NCI-H2171 treated with DMSO at 0.1 percent for 48 hours (cell line): Measurements from ENCODE around the gene PRKAG1.

Experiments
- DNase-seq: peaks from one replicate; lab custom pipeline; 2025; lab: John Stamatoyannopoulos, UW

The PRKAG1 gene

DNA sequence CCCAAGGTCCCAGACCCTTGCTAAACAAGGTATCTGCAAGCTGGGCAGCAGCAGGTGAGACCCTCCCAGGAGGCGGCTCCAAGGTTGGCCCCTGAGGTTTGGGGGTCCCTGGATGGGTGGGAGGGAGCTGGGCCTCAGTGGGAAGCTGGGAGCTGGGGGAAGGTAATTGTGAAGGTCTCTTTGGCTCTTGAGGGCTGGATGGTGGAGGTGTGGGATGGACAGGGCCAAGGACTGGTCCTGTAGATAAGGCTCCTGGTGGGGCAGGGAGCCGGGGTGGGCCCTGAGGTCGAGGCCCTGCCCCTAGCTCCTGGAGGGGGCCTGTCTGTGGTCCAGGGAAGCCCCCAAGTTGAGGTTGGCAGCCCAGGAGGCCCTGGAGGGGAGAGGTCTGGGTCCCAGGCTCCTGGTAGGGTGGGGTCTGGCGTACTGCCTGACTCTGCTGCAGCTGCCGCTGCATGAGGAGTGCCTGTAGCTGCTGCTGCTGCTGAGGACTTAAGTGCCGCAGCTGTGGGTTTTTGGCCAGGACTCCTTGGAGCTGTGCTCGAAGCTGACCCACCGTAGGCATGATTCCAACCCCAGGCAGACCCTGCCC, 13.1 kb upstream of the PRKAG1 start:
- DNase-seq = no peak

DNA sequence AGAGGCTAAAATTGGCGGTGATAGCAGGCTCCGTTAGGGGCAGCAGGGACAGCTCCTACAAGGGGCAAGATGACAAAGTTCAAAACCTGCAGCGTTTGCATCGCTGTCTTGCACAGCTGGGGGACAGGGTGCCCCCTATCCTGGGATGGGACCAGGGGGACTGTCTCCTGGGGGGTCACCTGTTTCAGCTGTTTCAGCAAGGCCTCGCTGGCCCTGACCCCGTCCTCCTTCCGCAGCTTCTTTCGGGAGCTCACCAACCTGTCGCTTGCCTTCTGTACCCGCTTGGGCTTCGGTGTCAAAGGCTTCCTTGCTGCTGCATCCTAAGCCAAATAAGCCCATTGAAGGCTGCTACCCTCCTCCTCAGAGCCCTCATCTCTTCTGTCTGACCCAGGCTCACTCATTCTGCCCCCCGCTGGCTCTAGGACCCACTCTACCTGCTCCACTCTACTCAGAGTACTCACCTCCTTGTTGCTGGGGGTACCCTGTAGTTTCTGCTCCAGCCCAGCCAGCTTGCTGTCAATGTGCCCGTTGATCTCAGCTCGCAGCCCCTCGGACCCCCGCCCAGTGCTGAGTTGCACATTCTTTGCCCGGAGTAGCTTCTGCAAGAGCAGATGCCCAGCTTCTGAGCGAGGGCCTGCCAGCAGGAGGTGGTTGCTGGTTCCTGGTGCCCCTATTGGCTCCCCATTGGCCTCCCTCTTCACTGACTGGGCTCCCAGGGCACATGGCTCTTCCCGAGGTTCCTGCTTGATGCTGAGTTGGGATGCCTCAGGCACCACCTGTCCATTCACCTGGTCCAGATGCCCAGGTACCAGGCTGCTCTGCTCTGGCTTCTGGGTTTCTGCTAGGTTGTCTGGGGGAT, 12.4 kb upstream of the PRKAG1 start:
- DNase-seq = no peak

DNA sequence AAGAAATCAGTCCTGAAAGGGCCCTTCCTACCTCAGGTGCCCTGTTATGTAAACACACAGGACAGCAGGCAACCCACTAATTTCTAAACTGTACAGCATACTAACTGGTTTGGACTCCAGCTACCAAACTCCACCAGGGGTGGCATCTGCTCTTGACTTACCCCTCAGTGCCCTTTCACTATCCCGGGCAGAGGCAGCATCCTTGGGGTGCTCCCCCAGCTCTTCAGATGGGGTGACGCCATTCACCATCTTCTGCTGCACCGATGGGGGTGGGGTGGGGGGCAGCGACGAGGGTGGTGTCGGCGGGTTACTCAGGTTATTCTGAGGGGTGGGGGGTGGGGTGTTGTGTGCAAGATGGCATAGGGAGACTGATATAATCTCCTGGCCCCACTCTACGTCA, 11.5 kb upstream of the PRKAG1 start:
- no peak for DNase-seq

DNA sequence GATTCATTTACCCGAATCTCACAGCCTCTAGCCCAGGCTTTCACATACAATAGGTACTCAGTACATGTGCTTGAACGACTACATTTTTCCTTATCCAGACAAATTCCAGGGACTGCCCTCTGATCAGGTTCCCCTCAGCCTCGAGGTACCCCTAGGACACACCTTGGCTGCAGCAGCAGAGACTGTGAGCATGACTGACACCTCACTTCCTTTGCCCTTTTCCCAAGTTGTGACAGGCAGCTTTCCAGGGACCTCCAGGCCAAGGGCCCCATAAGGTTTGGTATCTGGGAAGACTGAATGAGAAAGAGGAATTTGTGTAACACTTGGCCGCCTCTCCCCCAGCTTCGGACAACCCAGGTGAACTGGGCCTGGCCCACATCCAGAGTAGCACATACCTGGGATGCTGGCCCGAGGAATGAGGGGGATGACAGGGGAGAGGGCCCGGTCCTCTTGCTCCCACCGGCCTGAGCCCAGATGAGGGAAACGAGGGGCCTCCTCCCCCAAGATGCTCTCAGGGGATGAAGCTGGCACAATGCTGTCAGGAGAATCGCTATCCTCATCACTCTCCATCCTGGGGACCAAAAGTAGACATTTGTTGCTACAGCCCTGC, 10.2 kb upstream of the PRKAG1 start:
- DNase-seq = no peak

DNA sequence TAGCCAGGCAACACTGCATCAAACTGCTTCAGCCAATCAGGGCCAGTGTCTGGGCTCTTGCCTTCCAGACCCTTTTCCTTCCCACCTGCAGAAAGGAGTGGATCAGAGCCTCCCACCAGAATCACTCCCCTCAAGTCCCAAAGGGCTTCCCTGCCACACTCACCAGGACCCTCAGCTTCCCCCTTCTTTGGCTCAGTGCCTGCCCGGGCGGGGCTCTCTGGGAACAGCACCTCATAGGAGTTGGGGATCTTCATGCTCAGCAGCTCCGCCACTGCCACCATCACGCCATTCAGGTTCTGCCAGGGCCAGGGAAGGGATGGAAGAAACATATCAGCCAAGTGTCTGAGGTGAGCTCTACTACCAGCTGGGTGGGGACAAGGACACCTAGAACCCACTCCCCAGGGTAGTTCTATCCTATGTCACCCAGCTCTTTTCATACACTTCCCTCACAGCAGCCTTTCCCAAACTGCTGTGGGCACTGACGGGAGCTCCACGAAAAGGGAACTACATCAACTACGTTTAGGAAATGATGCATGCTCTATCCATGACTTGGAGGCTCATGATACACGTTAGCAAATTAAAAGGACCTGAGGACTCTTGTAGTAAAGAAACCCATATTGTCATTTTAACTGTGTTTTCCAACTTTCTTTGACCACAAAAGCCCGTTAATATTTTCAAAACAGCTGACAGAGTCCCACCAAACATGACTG, 9.4 kb upstream of the PRKAG1 start:
- no peak for DNase-seq

DNA sequence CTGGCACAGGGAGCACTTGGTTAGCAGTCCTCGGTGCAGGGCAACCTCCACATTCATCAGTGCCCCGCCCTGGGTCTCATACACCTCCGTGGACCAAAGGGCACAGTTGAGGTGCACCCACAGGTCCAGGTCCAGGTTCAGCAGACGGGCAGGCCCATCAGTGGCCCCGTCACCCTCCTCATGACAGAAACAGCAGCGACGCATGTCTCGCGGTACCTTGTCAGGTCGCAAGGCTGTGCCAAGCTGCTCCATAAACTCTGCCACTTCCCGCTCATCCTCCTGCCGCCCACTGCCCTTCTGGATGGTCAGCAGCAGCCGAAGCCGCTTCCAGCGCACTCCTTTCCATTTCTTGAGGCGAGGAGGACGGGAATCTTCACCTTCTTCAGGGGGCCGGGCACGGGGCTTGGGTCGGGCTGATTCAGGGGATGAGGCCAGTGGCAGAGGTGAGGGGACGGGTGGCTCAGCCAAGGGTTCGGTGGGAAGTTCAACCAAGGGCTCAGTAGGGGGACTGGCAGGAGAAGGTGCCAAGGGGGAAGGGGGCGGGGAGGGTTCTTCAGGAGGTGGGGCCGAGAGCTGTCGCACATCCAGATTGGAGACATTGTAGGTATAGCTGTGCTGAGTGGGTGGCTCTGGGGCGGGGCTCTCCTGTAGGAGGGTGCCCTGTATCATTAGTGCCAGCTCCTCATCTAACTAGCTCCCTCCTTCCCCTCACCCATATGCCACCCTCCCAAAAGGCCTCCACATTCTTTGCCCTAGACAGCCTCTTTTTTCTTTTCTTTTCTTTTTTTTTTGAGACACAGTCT, 8.3 kb upstream of the PRKAG1 start:
- no peak for DNase-seq

DNA sequence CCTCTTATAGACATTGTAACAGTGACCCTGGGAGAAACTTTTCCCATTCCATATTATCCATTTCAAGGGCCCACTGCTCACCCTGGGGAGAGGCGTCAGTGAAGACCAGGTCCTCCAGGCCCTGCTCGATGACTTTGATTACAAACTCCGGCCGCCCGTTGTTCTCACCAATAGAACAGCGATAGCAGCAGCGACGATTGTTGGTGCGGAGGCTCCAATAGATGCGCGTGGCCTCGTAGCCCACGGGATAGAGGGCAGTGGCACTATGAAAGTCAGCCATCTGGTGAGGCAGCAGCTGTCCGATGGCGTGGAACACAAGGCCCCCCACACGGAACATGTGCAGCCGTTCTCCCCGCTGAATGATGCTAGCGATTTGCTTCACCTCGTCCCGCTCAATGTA, 7.5 kb upstream of the PRKAG1 start:
- no peak for DNase-seq

DNA sequence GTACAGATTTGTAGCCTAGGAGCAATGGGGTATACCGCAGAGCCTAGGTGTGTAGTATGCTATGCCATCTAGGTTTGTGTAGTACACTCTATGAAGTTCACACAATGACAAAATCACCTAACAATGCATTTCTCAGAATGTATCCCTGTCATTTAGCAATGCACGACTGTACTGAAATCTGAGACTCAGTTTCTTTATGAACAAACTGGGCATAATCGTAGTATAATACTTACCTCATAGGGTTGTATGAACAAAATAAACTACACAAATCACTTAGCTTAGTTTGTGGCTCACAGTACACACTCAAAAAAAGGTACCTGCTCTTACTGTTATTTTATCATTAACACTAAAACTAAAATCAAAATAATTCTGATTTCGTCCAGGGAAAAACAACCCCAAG, 6.9 kb upstream of the PRKAG1 start:
- no peak for DNase-seq

DNA sequence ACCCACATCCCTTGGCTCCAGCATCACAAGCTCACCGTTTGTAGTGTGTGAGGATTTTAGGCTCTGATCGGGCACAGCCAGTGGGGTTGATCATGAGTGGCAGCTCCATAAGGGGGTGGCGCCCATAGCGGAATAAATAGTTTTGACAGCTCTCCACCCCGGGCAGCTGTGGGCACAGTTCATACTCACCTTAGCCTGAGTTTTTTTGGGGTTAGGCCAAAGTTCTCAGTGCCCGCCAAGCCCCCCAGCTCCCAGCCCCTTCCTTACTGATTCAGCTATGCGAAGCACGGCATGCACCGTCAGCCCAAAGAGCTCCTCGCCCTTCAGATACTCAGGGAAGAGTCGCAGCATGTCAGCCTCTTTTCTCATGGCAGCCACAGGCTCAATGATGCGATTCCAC, 6.0 kb upstream of the PRKAG1 start:
- DNase-seq = no peak

DNA sequence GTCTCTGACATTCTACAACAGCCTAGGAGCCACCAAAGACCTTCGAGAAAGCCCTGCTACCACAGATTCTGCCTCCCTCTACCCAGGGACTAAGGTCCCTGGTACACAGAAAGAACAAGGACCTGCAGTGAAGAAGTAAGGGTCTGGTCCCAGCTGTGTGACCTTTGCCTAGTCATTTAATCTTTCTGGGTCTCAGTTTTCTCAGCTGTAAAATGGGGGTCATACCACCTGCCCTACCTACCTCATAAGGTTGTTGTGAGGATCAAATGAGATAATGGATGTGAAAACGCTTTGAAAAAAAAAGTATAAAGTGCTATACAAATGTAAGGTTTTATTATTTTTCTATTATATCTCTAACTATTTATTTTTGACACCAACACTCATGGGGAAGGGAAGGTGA, 5.2 kb upstream of the PRKAG1 start:
- DNase-seq = no peak

DNA sequence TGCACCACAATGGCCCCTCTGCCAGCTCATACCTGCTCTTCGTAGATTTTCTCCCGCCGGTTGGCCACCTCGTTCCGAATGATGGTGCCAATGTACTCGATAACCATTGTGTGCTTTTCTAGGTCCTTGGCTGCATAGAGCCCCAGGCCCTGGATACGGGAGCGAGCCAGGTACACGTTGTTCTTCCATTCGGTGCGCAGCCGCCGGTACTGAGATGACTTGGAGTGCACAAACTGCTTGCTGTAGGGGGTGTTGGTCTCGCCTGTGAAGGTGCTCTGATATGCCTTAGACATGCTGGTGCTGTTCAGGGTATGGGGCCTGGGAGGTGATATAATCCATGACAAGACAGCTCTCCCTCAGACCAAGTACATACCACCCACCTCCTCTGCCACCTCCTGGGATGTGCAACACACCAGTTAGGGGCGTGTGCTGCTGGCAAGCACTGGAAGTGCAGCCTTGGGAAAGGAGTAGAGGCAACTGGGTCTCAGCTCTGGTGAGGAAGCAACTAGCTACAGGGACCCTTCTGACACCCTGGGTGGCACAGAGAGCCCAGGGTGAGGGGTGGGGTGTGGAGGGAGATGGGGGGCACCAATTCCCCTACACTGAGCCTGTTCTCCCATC, 4.1 kb upstream of the PRKAG1 start:
- no peak for DNase-seq

DNA sequence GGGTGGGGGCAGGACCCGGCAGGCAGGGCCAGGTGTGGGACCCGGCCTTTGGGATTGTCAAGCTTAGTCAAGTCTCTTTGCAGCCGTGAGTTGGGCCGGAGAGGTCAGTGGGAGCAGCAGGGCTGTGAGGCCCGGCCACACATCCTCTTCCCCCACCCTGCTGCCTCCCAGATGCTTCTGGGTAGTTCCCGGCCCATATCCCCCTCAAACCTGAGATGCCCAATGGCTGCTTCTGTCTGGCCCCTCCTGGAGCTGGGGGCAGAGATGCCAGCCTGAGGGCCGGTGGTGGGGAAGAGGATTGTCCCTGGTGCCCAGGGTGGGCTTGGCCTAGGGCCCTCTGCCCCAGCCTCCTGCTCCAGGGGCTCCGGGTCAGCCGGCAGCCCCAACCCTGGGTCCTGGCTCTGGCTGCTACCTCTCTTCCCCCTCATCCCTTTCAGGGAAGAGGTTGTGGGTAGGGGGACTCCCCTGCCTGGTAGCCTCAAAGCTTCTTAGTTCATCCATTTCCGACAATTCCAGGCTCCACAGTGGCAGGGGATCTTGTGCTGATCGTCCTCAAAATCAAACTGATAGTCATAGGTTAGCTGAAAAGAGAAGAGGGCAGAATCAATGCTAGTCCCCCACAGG, 2.8 kb upstream of the PRKAG1 start:
- no peak for DNase-seq

DNA sequence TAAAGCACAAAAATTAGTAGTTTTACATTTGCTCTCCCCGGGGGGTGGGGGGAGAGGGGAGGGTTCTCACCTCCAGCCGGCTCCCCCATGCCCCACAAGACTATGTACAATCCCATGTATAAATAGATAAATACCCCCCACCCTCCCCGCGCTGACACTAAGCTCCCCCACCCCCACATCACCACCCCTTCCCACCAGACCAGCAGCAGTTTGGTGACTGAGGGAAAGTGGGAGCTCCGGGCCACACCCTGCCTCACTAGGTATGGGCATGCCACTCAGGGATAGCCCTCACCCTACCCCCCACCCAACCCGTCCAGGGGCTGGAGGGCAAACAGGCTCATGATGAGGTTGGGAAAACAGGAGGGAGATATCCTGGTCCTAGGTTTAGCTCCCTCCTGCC, 1.9 kb upstream of the PRKAG1 start:
- DNase-seq = no peak

DNA sequence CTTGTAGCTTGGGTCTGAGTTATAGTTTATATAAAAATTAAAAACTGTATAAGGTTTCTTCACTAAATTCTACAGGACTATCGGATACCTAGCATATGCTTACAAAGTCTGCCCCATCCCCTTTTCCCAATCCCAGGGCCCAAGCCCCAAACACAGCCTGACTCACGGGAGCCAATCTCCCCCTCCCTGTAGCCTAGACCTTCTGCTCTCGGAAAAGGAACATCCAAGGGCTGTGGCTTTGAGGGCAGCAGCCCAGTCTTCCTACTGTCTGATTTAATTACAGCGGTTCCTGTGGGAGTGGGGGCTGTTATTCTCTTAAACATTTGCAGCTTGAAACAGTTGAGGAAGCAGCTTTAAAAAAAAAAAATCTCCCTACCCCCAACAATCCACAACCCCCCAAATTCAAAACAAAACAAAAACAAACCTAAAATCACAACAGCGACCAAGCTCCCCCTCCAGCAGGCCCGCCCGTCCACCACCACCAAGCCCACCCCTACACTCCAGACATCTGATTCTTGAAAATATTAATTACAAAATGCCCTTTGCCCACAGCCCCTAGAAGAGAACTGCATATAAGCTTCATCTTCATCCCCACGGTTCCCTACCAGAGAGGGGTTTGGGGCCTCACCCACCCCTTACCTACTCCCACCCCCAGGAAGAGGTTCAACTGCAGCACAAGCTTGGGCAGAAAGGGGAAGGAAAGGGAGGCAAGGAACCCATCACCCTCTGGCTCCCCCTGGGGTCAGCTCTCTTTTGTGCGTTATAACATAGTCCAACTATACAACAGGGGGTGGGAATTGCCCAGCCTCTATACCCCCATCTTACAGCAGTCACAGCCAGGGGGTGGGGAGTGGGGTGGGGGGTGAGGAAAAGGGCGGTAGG, 1.1 kb upstream of the PRKAG1 start:
- DNase-seq = peak; percentile 42

DNA sequence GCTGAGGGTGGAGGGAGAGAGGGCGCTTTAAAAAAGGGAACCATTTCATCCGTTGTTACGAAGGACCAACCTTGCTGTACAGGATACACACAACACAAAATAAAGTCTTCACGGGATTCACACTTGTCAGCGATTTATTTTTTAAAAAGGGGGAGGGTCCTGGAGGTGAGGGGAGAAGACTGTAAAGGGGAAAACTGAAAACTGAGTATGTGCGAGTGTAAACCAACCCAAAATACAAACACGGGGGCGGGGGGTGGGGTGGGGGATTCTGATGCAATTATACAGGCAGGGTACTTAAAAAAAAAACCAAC, 499 bp upstream of the PRKAG1 start:
- peak; percentile 73 for DNase-seq

DNA sequence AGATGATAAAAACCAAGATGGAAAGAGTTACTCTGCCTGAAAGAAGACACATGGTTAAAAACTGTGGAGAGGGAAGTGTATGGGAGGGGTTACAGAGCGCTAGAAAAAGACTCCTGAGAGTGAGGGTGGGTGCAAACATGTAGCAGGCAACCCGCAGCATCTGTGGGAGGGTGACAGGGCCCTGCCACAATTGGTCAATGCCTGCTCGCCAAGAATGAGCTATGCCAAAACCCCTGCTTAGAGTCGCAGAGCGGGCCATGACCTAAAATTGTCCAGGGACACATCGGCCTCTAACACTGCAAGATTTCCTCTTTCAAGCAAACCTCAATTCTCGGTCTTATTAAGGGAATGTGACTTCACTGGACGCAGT, 700 bp downstream of the PRKAG1 start:
- DNase-seq = peak; percentile 24

DNA sequence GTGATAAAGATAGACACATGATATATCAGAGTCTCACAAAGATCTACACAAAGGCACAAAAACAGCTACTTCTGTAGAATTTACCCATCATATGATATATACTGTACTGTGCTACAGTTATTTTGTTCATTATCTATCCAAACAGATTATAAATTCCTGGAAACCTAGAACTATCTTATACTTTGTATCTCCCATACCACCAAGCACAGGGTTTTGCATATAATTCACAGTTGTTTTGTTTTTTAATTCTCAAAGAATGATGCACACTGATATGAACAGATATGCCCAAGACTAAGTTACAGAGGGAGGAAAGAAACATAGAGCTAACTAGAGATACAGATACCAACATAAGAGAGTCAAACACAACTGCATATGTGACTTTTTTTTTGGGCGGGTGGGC, 3.4 kb downstream of the PRKAG1 start:
- no peak for DNase-seq

DNA sequence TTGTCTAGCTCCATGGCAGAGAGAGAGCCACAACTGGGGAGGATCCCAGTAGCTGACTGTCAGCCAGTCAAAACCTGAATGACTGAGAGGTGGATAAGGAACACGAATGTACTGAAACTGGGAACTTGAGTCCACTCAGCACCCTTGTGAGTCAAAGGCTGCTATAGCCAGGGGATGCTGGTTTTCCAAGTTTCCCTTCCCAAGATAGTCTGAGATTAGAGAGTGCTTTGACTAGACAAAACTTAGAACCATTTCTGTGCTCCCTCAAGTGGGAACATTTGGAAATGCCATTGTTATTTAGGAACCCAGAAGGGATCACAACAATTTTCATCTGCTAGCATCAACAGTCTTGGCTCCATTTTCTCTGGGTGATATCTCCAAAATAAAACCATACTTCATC, 4.0 kb downstream of the PRKAG1 start:
- DNase-seq = no peak

DNA sequence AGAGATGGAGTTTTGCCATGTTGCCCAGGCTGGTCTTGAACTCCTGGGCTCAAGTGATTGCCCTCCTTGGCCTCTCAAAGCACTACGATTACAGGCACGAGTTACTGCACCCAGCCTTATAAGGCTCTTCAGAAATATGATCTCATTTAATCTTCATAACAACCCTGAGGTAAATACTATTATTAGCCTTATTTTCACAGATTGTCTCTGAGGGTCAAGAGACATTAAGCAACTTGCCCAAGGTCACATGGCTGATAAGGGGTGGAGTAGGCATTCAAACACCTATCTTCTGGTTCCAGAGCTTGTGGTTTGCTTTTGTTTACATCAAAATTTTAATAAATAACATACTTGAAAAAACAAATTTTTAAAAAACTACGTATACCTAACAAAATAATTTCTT, 5.1 kb downstream of the PRKAG1 start:
- DNase-seq = no peak

DNA sequence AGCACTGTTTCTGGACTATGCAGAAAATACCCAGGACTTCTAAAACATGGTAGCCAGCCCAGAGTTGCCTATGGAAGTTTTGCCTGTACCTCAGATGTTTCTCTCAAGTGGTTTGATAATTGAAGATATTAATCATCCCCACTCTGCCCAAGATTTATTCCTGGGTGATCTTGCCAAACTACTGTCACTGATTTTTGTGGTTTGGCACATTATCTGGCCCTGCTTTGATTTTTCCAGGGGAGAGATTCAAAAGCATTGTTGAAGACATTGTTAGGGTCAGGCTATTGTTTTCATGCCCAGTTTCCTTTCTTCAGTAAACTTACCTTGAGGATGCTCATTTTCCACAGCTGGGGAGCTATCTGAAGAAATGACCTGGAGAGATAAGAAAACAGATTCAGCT, 5.8 kb downstream of the PRKAG1 start:
- no peak for DNase-seq
